HuH-7.5 (cell line): ENCODE measurements around the gene KIF17.

Experiments
- DNase-seq: peaks from one replicate; pipeline ENCODE4 v3.0.0; 2011; ENCODE audit warnings: low spot score

KIF17 gene

DNA sequence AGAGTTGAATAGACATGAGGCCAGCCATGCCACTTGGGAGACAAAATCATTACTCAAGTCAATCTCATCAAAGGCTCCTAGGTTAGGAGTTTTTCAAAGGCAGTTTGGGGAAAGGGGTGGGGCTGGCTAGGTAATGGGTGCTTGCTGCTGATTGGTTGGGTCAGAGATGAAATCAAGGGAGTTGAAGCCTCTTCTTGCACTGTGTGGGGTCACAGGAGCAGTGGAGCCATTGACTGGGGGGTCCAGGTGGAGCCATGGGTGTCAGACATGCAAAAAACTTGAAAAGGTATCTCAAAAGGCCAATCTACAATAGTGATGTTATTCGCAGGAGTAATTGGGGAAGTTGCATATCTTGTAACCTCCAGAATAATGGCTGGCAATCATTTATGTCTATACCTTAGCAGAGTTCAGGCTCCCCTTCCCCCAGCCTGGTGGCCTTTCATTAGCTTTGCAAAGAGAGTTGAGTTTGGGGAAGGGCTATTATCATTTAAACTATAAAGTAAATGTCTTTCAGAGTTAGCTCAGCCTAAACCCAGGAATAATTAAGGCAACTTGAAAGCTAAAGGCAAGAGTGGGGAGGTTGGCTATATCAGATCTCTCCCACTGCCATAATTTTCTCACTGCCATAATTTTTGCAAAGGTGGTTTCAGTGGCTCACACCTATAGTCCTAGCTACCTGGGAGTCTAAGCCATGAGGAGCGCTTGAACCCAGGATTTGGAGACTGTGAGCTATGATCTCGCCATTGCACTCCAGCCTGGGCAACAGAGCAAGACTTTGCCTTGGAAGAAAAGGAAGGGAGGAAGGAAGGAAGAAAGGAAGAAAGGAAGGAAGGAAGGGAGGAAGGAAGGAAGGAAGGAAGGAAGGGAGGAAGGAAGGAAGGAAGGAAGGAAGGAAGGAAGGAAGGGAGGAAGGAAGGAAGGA is 92.4 kb downstream of the KIF17 start:
- no peak for DNase-seq

DNA sequence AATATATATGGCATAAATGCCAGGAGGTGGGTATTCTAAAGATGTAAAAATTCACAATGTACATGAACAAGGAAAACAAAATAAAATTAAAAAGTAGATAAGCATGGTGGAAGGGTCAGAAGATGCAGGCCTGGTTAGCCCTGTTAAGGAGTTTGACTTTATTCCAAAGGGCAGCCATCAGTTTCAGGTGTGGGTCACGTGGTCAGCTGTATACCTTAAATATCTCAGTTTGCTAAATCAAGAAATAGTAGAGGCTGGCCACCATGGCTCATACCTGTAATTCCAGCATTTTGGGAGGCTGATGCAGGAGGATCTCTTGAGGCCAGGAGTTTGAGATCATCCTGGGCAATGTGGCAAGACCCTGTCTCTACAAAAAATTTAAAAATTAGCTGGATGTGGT is 93.1 kb downstream of the KIF17 start:
- no peak for DNase-seq

DNA sequence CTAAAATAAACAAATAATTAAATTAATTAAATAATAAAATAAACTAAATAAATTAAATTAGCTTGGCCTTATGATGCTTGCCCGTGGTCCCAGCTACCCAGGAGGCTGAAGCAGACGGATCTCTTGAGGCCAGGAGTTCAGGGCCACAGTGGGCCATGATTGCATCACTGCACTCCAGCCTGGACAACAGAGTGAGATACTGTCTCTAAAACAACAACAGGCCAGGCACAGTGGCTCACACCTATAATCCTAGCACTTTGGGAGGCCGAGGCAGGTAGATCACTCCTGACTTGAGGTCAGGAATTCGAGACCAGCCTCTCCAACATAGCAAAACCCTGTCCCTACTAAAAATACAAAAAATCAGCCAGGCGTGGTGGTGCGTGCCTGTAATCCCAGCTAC is 96.8 kb downstream of the KIF17 start:
- DNase-seq: no peak

GRCh38 chr1:20619999-20620398 is 97.8 kb downstream of the KIF17 start:
- DNase-seq: no peak

- DNase-seq: no peak
Measured at GRCh38 chr1:20618550-20618949, 99.3 kb downstream of the KIF17 start.

- DNase-seq: no peak
Measured at GRCh38 chr1:20616847-20617487, 100.8 kb downstream of the KIF17 start.

DNA sequence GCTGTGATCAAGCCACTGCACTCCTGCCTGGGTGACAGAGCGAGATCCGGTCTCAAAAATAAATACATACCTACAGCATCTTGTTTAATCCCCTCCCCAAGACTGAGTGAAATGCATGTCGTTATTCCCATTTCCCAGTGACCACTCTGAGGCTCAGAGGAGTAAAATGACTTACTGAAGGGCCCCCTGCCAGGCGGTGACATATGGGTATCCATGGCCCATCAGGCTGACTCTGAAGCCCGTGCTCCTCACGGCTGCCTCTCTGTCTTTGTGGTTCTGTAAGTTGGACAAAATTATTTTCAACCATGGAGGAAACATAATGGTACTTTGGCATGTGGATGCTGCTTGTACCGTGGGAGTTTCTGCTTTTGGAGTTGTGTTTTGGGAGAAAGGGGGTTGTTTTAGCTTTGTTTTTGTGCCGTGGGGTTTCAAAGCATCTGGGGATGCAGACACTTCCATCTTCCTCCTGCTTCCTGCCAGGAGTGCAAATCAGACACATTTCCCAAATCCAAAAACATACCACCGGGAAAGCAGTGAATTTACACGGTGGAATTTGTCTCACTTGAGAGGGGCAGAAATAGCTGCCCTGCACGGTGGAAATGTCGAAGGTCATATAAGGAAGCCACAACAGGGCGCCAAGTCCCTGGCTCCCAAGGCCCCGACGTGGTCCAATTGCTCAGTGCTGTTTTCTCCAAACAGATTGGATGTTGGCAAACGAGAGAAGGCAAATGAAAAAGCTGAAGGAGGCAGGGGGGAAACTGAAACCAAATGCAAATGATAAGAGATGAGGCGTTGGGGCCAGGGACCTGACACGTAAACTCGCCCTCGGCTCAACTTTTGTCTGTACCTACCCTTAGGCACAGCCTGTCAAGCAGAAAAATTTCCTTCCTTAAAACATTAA is 101.6 kb downstream of the KIF17 start:
- no peak for DNase-seq

DNA sequence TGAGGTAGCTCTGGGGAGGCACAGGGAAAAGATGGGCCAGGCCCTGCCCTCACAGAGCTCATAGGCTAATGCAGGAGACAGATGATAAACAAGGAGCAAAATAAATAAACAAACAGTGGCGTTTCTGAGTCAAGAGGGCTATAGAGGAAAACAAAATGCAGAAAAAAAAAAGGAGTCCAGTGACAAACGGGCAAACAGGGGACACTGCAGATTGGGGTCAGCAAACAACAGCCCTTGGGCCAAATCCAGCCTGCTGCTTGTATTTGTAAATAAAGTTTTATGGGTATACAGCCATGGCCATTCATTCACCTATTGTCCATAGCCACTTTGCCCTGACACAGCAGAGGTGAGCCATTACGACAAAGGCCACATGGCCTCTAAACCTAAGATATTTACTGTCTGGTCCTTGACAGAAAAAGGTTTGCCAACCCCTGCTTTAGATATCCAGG is 103.7 kb downstream of the KIF17 start:
- no peak for DNase-seq
